Kidney epithelial cell (primary cell): Measurements from ENCODE around the gene ZNF48. TPM values are rescaled to one million over a fixed set of nuclear protein-coding genes. Genes with fewer than 3 reads are reported as not detected.
A peak's percentile ranks its signal among the peaks of the same experiment; 100 is the strongest.

Experiments used
- DNase-seq: peaks from one replicate; pipeline ENCODE4 v3.0.0-alpha.2; 2010; ENCODE audit warnings: low read depth
- H3K27me3 ChIP-seq: 2 replicates; pipeline ENCODE4 v1.6.0; 2011; ENCODE audit warnings: low read length; ENCODE audit not compliant: control insufficient read depth, insufficient read depth
- H3K36me3 ChIP-seq: 2 replicates; pipeline ENCODE4 v1.5.1; 2011; ENCODE audit warnings: low read length; ENCODE audit not compliant: control insufficient read depth, insufficient read depth
- H3K4me3 ChIP-seq: 2 replicates; pipeline ENCODE4 v1.5.1; 2011; ENCODE audit warnings: low read depth, mild to moderate bottlenecking, control low read depth, low read length
- CTCF ChIP-seq: IDR thresholded peaks from 2 replicates; pipeline ENCODE4 v1.5.1; 2011; ENCODE audit warnings: mild to moderate bottlenecking, moderate library complexity, low read length, control low read depth, inconsistent platforms; ENCODE audit not compliant: insufficient read depth, poor library complexity, severe bottlenecking
- total RNA-seq: library from RNA; depleted of rRNA; stranded (reverse); fragments of >200 nt; gene quantifications from 2 replicates; pipeline ENCODE4 v1.2.3, GENCODE V29; 2015

Gene ZNF48
- total RNA-seq, 1 donor from 2014 or later = 24.4 TPM

GRCh38 chr16:30446203-30446595 lies 51.0 kb downstream of the ZNF48 start:
- peaks cover 2% of the 10 kb centered on the region for H3K36me3 ChIP-seq
- no peak for TF ChIP-seq CTCF
- peak overlapping the region; percentile 18 for H3K4me3 ChIP-seq
- H3K27me3 ChIP-seq = no peaks in the 10 kb centered on the region
- DNase-seq = no peak

GRCh38 chr16:30447512-30448226 lies 52.4 kb downstream of the ZNF48 start:
- TF ChIP-seq CTCF = no peak
- H3K4me3 ChIP-seq = no peak overlapping the region
- no peak for DNase-seq
- H3K27me3 ChIP-seq = no peaks in the 10 kb centered on the region
- peaks cover 2% of the 10 kb centered on the region for H3K36me3 ChIP-seq

- no peak for TF ChIP-seq CTCF
- no peak for DNase-seq
- Histone ChIP-seq H3K27me3 (no peaks in the 10 kb centered on the region), H3K4me3 (no peak overlapping the region), H3K36me3 (peaks cover 2% of the 10 kb centered on the region)
Observed at GRCh38 chr16:30449116-30449435, 53.9 kb downstream of the ZNF48 start.

Other genes with a start within 250 kb of the ZNF48 start
- 9.7 and 10.8 TPM in 2 replicates for gene CORO1A, start 211.8 kb upstream of the ZNF48 start, total RNA-seq
- 312 and 512 TPM in 2 replicates for gene BOLA2B, start 201.8 kb upstream of the ZNF48 start, total RNA-seq
- gene SLX1A, start 201.5 kb upstream of the ZNF48 start, total RNA-seq = 35.0 and 45.4 TPM in 2 replicates
- gene SULT1A3, start 196.2 kb upstream of the ZNF48 start, total RNA-seq = 2.2 and 6.3 TPM in 2 replicates
- gene NPIPB13, start 146.9 kb upstream of the ZNF48 start, total RNA-seq = 0.46 and 0.55 TPM in 2 replicates
- 82.1 and 107 TPM in 2 replicates for gene CD2BP2, start 40.1 kb upstream of the ZNF48 start, total RNA-seq
- 47.0 and 51.9 TPM in 2 replicates for gene TBC1D10B, start 24.9 kb upstream of the ZNF48 start, total RNA-seq
- not detected in 2 replicates for gene MYL11, start 20.6 kb upstream of the ZNF48 start, total RNA-seq
- gene SEPTIN1, start 12.9 kb upstream of the ZNF48 start, total RNA-seq = 0.38 and 0.62 TPM in 2 replicates
- 10.3 and 16.7 TPM in 2 replicates for gene ZNF771, start 12.2 kb downstream of the ZNF48 start, total RNA-seq
- 42.1 and 50.5 TPM in 2 replicates for gene DCTPP1, start 34.6 kb downstream of the ZNF48 start, total RNA-seq
- gene SEPHS2, start 50.5 kb downstream of the ZNF48 start, total RNA-seq = 45.2 and 51.3 TPM in 2 replicates
- 0.04 TPM in 1 of 2 replicates, not detected in the other for gene ITGAL, start 77.3 kb downstream of the ZNF48 start, total RNA-seq
- 50.9 and 59.5 TPM in 2 replicates for gene ZNF768, start 131.1 kb downstream of the ZNF48 start, total RNA-seq
- gene ZNF747, start 139.4 kb downstream of the ZNF48 start, total RNA-seq = 9.9 and 12.5 TPM in 2 replicates
- 8.5 and 9.2 TPM in 2 replicates for gene ZNF764, start 163.0 kb downstream of the ZNF48 start, total RNA-seq
- gene ZNF688, start 176.3 kb downstream of the ZNF48 start, total RNA-seq = 9.2 and 16.6 TPM in 2 replicates
- gene ZNF785, start 190.3 kb downstream of the ZNF48 start, total RNA-seq = 8.8 and 9.7 TPM in 2 replicates
- 12.3 and 13.8 TPM in 2 replicates for gene ZNF689, start 215.0 kb downstream of the ZNF48 start, total RNA-seq